ENCODE data around the gene PTER.

The PTER gene

GRCh38 chr10:16520900-16521299 lies 84.1 kb downstream of the PTER start:
- Histone ChIP-seq H3K4me3 (ENCODE audit: low read length) (peak overlapping the region; percentile 58), H3K36me3 (replicated peaks; ENCODE audit: low read depth, low read length) (no peaks in the 10 kb centered on the region), H3K79me2 (ENCODE audit: low read length) (no peaks in the 10 kb centered on the region), H2AFZ (ENCODE audit: low read depth, low read length) (no peak overlapping the region), H3K9me3 (ENCODE audit: insufficient read depth, low read length) (no peaks in the 10 kb centered on the region), H3K27me3 (ENCODE audit: low read depth, low read length) (no peaks in the 10 kb centered on the region), H3K4me2 (ENCODE audit: low read length) (peak overlapping the region; percentile 41), H3K4me1 (ENCODE audit: low read length) (no peaks in the 10 kb centered on the region), H4K20me1 (ENCODE audit: insufficient read depth, low read length) (no peaks in the 10 kb centered on the region), H3K9ac (ENCODE audit: low read length) (no peak overlapping the region), H3K27ac (ENCODE audit: low read length) (no peak overlapping the region)
- no peak for TF ChIP-seq CTCF (IDR thresholded peaks at IDR 0.05; ENCODE audit: low read depth, low read length)
- no peak for TF ChIP-seq EZH2phosphoT487 (IDR thresholded peaks at IDR 0.05; ENCODE audit: low read depth)

GRCh38 chr10:16521311-16522016 lies 84.7 kb downstream of the PTER start, which contains the start of gene C1QL3:
Gene C1QL3 (minus strand): TSS chr10:16521879. CDS start chr10:16521065, 814 bp downstream.
- H3K27me3 ChIP-seq (ENCODE audit: low read depth, low read length), result no peaks in the 10 kb centered on the region
- H3K9me3 ChIP-seq (ENCODE audit: insufficient read depth, low read length), result no peaks in the 10 kb centered on the region
- H2AFZ ChIP-seq (ENCODE audit: low read depth, low read length), result no peak within 1 kb of the TSS
- peak within 1 kb of the TSS; percentile 41 for H3K4me2 ChIP-seq (ENCODE audit: low read length)
- no peaks in the 10 kb centered on the region for H3K36me3 ChIP-seq (replicated peaks; ENCODE audit: low read depth, low read length)
- no peak within 1 kb of the TSS for H3K27ac ChIP-seq (ENCODE audit: low read length)
- H3K4me1 ChIP-seq (ENCODE audit: low read length), result no peaks in the 10 kb centered on the region
- TF ChIP-seq CTCF (IDR thresholded peaks at IDR 0.05; ENCODE audit: low read depth, low read length), result no peak
- peak within 1 kb of the TSS; percentile 58 for H3K4me3 ChIP-seq (ENCODE audit: low read length)
- H4K20me1 ChIP-seq (ENCODE audit: insufficient read depth, low read length), result no peaks in the 10 kb centered on the region
- no peaks in the 10 kb centered on the region for H3K79me2 ChIP-seq (ENCODE audit: low read length)
- H3K9ac ChIP-seq (ENCODE audit: low read length), result no peak within 1 kb of the TSS

- Histone ChIP-seq H3K4me1 (ENCODE audit: low read length) (no peaks in the 10 kb centered on the region), H3K79me2 (ENCODE audit: low read length) (no peaks in the 10 kb centered on the region), H3K27me3 (ENCODE audit: low read depth, low read length) (no peaks in the 10 kb centered on the region), H3K27ac (ENCODE audit: low read length) (no peak overlapping the region), H3K36me3 (replicated peaks; ENCODE audit: low read depth, low read length) (no peaks in the 10 kb centered on the region), H3K9ac (ENCODE audit: low read length) (no peak overlapping the region), H3K4me2 (ENCODE audit: low read length) (no peak overlapping the region), H3K4me3 (ENCODE audit: low read length) (no peak overlapping the region), H3K9me3 (ENCODE audit: insufficient read depth, low read length) (no peaks in the 10 kb centered on the region), H2AFZ (ENCODE audit: low read depth, low read length) (no peak overlapping the region), H4K20me1 (ENCODE audit: insufficient read depth, low read length) (no peaks in the 10 kb centered on the region)
- no peak for TF ChIP-seq EZH2phosphoT487 (IDR thresholded peaks at IDR 0.05; ENCODE audit: low read depth)
- no peak for TF ChIP-seq CTCF (IDR thresholded peaks at IDR 0.05; ENCODE audit: low read depth, low read length)
These were observed 90.6 kb downstream of the PTER start for GRCh38 chr10:16527452-16527851.

GRCh38 chr10:16529853-16530252 lies 93.0 kb downstream of the PTER start:
- no peaks in the 10 kb centered on the region for H3K27me3 ChIP-seq (ENCODE audit: low read depth, low read length)
- no peaks in the 10 kb centered on the region for H3K9me3 ChIP-seq (ENCODE audit: insufficient read depth, low read length)
- no peaks in the 10 kb centered on the region for H3K4me1 ChIP-seq (ENCODE audit: low read length)
- H3K79me2 ChIP-seq (ENCODE audit: low read length), result no peaks in the 10 kb centered on the region
- H3K27ac ChIP-seq (ENCODE audit: low read length), result no peak overlapping the region
- H3K36me3 ChIP-seq (replicated peaks; ENCODE audit: low read depth, low read length), result no peaks in the 10 kb centered on the region
- no peaks in the 10 kb centered on the region for H4K20me1 ChIP-seq (ENCODE audit: insufficient read depth, low read length)
- TF ChIP-seq EZH2phosphoT487 (IDR thresholded peaks at IDR 0.05; ENCODE audit: low read depth) (no peak), CTCF (IDR thresholded peaks at IDR 0.05; ENCODE audit: low read depth, low read length) (no peak)
- no peak overlapping the region for H2AFZ ChIP-seq (ENCODE audit: low read depth, low read length)
- no peak overlapping the region for H3K4me2 ChIP-seq (ENCODE audit: low read length)
- no peak overlapping the region for H3K4me3 ChIP-seq (ENCODE audit: low read length)
- no peak overlapping the region for H3K9ac ChIP-seq (ENCODE audit: low read length)
